ENCODE measurements around the gene XXYLT1.

Gene XXYLT1

DNA sequence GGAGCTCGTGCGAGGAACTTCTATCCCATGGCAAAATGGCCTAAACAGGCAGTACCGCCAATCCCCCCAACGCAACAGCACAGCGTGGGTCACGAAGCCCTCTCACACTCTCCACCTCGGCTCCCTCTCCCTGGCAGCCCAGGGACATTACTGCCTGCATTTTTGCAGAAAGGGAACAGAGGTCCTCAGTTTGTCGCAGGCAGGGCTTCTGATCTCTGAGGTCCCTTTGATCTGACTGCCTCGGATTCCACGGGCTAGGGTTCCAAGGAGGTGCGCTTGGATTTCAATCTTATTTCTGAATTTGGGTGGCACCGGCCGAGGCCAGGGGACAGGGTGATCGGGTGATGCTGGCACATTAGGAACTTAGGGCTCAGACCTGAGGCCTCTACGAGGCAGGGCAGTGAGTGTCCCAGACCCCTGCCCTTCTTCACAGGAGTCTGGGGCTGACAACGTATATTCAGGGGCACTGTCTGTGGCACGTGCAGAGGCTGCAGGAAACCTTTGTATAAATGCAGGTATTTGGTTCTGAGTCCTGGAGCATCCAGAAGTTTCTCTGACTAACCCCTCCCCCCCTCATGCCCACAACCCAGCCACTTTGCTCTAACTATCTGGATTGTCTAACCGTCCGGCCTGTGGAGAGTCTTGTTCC lies 197.9 kb downstream of the XXYLT1 start:
- DNase-seq: no peak

DNA sequence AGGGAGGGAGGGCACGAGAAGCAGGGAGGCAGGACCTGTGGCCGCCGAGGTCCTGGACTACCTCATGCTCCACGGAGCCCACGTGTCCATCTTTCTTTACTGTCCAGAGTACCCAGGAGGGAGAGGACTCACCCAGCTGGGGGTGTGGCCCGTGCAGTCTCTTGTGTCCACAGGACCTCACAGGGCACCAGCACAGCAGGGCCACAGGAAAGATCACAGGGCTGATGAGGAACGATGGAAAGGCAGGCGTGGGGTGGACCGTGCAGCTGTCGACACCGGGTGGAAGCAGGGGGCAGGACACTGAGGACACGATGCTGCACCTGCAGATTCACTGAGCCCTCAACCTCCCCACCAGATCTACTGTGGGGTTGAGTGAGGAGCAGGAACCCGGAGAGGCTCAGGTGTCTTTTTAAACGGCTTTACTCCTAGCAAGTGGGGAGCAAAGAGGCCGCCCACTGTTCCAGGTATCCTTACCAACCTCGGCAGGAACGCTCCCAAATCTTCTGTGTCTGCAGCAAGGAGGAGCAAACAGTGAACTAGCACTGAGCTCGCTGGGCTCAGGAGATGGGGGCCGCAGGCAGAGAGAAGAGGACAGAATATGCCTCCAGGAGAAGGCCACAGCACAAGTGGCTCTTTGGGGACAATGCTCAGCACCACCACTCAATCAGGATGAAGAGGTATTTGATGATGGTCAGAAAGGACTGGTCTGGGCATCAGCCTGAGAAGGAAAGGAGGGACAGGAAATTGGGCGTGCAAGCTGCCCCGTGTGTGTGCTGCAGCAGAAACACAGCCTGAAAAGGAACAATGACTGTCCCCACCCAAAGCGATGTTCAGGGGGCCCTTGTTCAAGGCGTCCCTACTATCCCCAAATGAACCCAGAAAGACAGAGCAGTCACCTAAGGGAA lies 198.8 kb downstream of the XXYLT1 start:
- DNase-seq: no peak

DNA sequence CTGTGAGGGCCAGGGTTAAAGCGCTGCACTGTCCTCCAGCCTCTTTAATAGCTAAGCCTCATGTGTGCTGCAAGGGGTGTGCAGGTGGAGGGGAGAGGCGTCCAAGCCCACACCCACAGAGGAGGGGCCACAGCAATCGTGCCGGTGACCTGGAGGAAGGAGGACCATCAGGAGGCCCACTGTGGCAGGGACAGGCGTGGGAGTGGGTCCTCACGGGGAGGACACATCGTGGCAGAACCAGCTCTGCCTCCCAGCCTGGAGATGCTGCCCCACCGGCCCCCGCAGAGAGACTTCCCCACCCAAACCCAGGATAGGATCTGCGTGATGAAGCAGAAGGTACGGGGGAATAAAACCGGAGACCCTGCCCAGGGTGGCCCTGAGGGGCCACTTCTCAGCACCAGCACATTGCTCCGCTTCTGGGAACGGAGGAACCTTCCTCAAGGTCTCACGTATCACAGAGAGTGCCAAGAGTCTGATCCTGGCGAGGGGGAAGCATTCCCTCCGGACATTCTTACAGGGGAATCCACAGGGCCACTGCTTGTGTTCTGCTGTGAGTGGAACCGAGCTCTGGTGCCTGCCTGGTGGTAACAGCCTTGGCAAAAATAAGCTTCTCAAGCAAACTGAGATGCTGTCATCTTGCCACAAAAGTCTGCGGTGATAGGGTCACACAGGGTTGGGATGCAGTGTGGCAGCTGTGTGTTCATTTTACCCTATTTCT lies 199.8 kb downstream of the XXYLT1 start:
- no peak for DNase-seq

DNA sequence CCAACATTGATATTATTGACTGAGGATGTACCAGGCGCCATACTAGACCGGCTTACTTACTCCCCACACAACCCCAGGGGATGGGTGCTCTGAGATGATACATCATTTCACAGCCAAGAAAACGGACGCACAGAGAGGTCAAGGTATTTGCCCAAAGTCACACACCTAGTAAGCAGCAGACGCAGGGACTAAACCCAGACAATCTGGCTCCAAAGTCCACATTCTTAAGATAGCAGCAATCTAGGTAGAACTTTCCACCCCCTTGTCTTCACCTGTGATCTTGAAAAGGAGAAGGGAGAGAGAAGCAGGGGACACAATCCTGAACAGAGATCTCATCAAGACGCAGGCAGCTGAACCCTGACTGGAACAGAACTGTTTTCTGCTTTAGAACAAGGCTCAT lies 200.6 kb downstream of the XXYLT1 start:
- no peak for DNase-seq

DNA sequence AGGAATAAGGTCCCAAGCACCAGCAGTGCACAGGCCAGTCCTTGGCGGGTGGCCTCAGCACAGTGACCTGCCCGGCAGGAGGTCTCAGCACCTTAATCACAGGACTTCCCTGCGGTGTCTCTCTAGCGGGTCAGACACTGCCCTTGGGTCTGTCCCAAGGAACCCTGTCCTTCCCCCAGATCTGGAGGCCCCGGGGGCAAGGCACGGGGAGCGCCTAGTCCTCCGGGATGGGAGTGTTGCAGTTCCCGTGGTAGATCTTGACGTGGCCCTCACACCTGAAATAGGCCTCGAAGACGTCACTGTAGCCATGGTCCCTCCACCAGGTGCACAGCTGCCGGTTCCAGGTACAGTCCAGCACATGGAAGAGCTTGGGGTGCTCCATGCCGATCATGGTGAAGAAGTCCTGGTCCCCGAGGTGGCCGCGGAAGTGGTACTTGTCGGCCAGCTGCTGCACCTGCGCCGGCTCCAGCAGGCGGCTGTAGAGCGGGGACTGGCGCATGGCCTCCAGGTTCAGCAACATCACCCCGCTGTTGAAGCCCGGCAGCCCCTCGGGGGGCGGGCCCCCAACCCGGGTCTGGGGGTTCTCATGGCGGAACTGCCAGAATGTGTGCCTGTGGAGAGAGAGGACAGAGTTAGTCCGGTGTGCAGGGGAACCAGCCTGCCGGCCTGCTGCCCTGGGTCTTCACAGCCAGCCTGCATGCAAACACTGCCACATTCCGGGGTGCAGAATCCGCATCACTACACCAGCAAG lies 201.3 kb downstream of the XXYLT1 start:
- no peak for DNase-seq

DNA sequence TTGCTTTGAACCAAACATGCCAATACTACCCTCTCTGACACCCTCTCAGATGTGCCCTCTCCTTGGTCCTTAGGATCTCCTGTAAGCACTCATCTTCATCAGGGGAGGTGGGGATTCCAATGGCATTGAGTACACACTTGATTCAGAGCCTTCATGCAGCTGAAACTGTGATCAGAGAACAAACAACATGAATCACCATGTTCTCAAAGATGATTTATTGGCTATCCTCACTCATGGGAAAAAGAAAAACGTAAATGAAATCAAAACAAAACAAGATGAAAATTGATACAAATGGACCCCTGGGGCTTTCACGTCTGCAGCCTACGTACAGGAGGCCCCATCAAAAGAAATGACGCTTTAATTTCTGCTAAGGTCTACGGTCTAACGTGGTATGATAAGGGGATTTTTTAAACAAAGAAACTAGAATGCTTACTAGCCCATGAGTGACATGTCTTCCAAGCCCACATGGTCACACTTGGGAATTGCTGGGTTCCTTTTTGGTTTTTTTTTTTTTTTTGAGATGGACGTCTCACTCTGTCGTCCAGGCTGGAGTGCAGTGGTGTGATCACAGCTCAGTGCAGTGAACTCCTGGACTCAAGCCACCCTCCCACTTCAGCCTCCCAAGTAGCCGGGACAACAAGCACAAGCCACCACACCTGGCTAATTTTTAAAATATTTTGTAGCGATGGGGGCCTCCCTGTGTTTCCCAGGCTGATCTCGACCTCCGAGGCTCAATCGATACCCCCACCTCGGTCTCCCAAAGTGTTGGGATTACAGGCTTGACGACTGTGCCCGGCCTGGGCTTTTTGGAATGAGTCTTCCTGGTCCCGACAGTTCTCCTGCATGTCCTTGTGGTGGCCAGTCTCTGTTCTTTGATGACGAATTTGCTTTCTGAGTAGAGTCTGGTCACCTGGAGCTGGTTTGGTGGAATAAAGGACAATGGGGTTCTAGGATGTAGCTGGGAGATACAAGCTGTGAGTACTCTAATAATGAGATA lies 202.6 kb downstream of the XXYLT1 start:
- no peak for DNase-seq

DNA sequence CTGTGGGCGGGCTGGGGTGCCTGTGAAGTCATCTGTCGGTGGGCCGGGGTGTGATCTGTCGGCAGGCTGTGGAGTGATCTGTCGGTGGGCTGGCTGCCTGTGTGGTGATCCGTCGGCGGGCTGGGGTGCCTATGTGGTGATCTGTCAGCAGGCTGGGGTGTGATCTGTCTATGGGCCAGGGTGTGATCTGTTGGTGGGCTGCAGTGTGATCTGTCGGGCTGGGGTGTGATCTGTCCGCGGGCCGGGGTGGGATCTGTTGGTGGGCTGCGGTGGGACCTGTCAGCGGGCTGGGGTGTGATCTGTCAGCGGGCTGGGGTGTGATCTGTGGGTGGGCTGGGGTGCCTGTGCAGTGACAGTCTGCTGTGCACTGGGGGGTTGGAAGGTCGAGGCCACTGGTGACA lies 204.5 kb downstream of the XXYLT1 start:
- DNase-seq: no peak

DNA sequence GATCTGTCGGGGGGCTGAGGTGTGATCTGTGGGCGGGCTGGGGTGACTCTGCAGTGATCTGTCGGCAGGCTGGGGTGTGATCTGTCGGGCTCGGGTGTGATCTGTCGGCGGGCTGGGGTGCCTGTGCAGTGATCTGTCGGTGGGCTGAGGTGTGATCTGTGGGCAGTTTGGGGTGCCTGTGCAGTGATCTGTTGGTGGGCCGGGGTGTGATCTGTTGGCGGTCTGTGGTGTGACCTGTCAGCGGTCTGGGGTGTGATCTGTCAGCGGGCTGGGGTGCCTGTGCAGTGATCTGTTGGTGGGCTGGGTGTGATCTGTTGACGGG lies 205.1 kb downstream of the XXYLT1 start:
- no peak for DNase-seq

DNA sequence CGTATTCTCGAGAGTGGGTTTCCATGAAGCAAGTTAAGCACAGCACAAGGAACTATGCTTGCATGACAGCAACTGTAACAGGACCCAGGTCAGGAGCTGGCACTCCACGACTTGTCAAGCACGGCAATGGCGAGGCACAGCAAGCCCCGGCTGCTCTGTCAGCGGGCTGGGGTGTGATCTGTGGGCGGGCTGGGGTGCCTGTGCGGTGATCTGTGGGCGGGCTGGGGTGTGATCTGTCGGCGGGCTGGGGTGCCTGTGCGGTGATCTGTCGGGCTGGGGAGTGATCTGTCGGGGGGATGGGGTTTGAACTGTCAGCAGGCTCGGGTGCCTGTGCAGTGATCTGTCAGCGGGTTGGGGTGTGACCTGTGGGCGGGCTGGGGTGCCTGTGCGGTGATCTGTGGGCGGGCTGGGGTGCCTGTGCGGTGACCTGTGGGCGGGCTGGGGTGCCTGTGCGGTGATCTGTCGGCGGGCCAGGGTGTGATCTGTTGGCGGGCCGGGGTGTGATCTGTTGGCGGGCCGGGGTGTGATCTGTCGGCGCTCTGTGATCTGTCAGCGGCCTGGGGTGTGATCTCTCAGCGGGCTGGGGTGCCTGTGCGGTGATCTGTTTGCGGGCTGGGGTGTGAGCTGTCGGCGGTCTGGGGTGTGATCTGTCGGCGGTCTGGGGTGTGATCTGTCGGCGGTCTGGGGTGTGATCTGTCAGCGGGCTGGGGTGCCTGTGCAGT lies 205.7 kb downstream of the XXYLT1 start:
- no peak for DNase-seq

DNA sequence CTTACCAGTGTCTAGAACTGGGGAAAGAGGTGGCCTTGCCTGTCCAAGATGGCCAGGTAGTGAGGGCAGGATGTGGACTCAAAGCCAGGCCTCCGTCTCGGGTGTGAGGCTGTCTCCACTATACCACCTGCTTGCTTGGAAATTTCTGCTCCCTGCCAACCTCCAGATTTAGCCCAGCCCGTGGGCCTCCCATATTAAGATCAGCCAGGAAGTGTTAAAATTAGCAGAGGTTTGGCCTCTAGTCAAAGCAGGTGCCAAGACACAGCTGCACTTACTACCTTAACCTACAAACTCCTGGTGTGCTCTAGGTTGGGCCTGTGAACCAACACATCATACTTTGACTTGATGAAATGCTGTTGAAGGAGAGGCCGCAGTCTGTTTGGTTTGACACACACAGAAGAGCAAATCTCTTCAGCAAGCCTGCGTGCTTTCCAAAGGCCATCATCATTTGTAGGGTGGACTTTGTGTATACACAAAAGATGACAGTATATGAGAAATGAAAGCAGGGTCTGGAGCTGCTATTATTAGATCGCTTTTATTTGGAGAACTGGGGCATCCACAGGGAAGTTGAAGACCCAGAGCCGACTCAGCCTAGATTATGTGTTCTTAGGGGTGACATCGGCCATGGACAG lies 206.5 kb downstream of the XXYLT1 start:
- DNase-seq: no peak

DNA sequence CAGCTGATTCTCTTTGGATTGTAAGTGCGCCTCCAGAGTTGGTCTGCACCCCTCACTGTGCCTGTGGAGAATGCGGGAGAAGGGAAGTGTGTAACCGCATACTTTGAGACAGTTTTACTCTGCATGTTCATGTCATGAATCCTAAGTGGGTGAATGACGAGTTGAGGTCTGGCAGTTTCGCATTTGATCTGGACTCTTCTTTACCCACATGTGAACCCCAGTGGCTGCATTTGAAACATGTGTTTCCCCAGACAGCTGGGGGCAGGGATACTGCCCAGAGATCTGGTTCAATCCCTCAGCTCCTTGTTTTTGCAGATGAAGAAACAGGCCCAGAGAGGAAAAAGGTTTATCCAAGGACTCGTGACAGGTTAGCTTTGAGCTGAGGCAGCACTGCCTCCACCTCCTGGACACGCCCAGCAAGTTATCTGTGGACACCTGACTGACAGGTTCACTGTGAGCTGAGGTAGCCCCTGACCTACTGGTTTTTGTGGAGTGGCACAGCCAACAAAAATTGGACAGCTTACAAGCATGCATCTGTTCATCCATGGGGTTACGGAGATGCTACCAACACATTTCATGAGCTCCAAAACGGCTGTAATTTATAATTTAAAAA lies 207.3 kb downstream of the XXYLT1 start:
- DNase-seq: no peak

DNA sequence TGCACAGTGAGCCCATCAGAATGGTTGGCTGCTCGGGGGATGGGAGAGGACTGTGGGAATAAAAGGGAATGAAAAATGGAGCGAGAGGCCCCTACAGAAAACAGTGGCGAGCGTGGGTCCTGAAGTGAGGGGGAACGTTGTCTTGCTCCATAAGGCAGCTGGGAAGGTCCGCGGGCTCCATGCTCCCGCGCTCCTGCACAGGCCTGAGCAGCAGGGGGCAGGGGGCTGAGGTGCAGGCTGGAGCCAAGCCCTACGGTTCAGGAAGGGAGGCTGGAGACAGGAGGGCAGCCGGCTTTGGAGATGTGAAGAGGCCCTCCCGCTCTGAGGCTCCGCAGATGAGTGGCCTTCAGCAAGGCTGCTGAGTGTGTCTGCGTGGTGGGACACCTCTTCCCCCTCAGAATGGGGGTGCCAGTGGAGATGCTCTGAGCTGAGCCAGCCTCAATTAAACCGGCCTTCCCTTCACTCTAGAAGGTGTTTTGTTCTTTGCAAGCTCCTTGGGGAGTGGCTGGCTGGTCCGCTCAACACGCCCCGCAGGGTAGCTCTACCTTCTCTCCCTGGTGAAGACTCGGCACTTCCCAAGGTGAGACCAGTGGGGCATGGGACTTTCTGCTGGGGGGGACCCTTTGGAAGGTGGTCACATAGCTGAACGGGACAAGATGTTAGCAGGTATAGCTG lies 208.0 kb downstream of the XXYLT1 start:
- no peak for DNase-seq

DNA sequence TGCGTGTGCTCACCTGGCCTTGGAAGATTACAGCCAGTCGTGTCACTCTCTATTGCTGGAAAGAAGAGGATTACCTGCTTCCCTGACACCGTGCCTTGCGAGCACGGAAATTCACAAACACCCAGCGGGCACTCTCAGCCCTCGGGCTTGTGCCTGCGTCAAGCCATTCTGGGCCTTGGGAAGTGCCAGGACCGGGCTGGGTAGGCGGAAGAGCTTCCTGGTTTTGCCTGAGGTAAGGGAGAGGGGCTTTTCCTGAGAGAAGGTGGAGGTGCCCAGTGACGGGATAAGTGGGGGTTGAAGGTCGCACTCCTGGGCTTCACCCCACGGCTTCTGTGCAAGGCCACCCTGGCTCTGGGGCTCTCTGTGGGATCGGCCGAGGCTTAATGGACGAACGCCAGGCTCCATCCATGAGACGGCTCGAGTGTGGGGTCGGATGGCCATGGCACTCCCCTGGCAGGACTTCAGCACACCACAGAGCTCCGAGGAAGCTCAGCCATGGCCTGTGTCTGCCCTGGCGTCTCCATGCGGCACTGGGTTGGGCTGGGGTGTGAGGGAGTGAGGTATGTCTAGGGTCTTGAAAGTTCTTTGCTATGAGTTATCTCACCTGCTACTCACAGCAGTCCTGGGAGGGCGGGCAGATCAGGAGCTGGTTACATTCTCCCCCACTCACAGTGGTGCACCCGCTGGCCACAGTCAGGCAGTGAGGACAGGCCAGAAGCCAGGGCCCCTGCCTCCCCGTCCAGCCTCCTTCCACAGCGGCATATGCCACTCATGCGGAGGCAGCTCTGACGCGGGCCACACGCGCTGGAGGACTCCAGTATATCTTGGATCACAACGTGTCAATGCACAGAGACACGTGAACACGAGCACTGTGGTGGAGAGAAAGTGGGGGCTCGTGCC lies 209.0 kb downstream of the XXYLT1 start:
- no peak for DNase-seq

DNA sequence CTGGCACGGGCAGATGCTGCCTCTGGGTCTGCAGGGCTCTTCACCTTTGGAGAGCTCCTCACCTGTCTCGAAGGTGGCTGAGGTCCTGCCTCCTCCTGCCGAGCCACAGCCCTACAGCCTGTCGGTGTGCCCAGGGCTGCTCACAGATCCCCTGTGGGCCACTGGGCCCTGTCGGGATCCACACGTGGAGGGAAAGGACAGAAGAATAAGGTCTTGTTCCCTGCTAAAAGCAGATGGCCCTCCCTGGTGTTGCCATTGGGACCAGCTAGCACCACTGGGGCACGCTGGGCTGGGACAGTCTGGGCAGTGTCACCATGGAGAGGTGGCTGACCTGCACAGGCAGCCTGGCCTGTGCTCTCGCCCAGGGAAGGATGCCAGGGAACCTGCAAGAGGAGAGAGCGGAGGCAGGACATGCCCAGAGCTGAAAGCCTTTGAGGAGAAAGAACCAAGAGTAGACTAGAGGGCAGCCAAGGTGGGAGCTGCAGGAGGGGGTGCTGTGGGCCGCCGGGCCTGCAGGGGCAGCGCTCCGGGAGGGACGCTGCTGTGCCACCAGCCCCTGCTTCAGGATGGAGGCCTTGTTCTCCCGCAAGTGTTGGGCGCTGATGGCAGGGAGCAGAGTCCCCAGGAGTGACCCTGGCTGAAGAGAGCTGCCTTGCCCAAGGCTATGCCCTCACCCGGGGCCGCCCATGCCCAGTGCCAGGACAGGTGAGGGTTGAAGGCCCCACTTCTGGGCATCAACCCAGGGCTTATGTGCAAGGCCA lies 210.2 kb downstream of the XXYLT1 start:
- DNase-seq: no peak

DNA sequence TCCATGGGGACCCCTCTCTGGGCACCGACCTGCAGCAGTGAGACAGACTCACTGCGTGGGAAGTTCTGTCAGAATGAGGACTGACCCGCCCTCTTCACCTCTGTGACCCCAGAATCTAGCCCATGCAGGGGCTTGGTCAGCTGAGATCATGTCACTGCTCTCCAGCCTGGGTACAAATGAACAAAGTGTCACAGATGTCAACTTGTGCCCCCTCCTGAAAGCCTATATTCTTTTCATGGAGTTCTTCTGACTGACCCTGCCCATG lies 210.8 kb downstream of the XXYLT1 start:
- no peak for DNase-seq

DNA sequence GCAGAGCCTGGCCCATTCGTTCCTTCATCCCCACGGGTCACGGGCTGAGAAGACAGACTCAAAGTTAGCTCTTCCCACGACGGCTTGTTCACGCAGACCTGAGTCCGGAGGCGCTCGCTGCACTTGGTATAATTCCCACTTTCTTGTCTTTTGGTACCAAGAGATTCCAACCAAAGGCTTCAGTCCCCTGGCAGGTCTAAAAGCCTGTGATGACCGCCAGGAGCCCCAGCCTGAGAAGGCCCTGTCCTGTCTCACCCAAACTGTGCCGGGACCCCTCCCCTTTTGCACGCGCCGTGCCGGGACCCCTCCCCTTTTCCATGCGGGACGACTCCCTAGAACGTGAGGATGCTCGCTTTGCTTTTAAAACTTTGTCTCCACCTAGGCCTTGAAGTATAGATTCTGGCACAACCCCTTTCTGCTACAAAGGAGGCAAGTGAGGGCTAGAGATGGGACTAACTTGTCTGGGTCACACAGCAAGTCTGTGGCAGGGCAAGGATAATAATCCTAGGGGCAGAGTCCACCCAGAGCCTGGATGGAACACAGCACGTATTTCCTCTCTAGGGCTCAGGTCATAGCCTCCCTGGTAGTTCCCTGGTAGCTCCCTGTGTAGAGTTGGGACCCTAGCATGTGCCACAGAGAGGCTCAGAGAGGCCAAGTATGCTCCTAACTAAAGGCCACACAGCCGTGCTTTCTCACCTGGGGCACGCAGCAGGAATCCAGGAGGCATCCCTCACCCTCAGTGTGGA lies 211.3 kb downstream of the XXYLT1 start:
- no peak for DNase-seq

DNA sequence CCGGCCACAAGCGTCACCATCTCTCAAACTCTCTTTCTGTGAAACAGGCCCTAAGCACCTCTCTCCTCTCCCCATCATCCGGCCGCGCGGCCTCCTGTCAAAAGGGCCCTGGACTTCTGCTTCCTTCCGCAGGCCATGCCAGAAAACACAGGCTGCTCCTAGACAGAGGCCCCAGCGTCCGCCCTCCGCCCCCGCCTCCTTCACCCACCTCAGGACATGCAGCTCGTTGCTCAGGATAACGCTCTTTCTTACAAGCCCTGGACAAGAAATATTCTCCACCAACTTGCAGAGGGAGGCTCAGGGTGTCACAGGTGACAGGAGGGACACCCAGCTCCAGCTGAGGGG lies 212.0 kb downstream of the XXYLT1 start:
- DNase-seq: no peak

All from suppressor macrophage treated with lipopolysaccharide for 4 hours (primary cell).